Subcutaneous abdominal adipose tissue (tissue), 5 donors: ENCODE data around the gene ARNT2.

ENCODE experiments used
- H3K27ac ChIP-seq: one replicate; pipeline ENCODE4 v1.7.0; 2013; ENCODE audit warnings: low read depth, mild to moderate bottlenecking, inconsistent platforms, low read length, moderate library complexity
- H3K27me3 ChIP-seq, 5 donors: one replicate each; pipeline ENCODE4 v1.7.0; 2013; ENCODE audit warnings: low read length in 5 of 5, inconsistent platforms in 1 of 5; ENCODE audit not compliant: control insufficient read depth in 5 of 5, insufficient read depth in 4 of 5
- H3K36me3 ChIP-seq, 5 donors: one replicate each; pipeline ENCODE4 v1.7.0; 2013; ENCODE audit warnings: low read length in 5 of 5; ENCODE audit not compliant: control insufficient read depth in 5 of 5, insufficient read depth in 5 of 5
- H3K4me1 ChIP-seq, 5 donors: one replicate each; pipeline ENCODE4 v1.7.0; 2013; ENCODE audit warnings: low read length in 5 of 5, mild to moderate bottlenecking in 3 of 5, moderate library complexity in 1 of 5; ENCODE audit not compliant: control insufficient read depth in 5 of 5, insufficient read depth in 5 of 5
- H3K4me3 ChIP-seq, 5 donors: one replicate each; pipeline ENCODE4 v1.7.0; 2013; ENCODE audit warnings: low read length in 5 of 5, low read depth in 1 of 5
- H3K9ac ChIP-seq, 5 donors: one replicate each; pipeline ENCODE4 v1.7.0; 2013; ENCODE audit warnings: low read length in 5 of 5, mild to moderate bottlenecking in 4 of 5, moderate library complexity in 3 of 5
- H3K9me3 ChIP-seq, 5 donors: one replicate each; pipeline ENCODE4 v1.7.0; 2013; ENCODE audit warnings: low read length in 5 of 5; ENCODE audit not compliant: control insufficient read depth in 5 of 5
- donor health status: healthy.
- donor health status: healthy.
- donor health status: healthy.
- donor health status: healthy.
- donor health status: healthy.

Gene ARNT2

GRCh38 chr15:80423215-80423614 lies 19.0 kb downstream of the ARNT2 start:
- Histone ChIP-seq H3K27me3 (peaks cover 3 to 7% (median 4%) of the 10 kb centered on the region in 5 donors), H3K4me3 (no peak overlapping the region), H3K36me3 (no peaks in the 10 kb centered on the region), H3K9ac (no peak overlapping the region), H3K9me3 (no peaks in the 10 kb centered on the region), H3K4me1 (no peaks in the 10 kb centered on the region), H3K27ac (no peak overlapping the region)

- peaks cover 0 to 3% (median under 1%) of the 10 kb centered on the region in 5 donors for H3K27me3 ChIP-seq
- no peak overlapping the region for H3K4me3 ChIP-seq
- H3K27ac ChIP-seq: no peak overlapping the region
- H3K36me3 ChIP-seq: no peaks in the 10 kb centered on the region
- no peaks in the 10 kb centered on the region for H3K4me1 ChIP-seq
- no peak overlapping the region for H3K9ac ChIP-seq
- H3K9me3 ChIP-seq: no peaks in the 10 kb centered on the region
These were observed 20.2 kb downstream of the ARNT2 start for GRCh38 chr15:80424381-80424780.

- Histone ChIP-seq H3K4me1 (no peaks in the 10 kb centered on the region), H3K9ac (no peak overlapping the region), H3K4me3 (no peak overlapping the region), H3K27me3 (peaks cover under 1 to 10% (median 3%) of the 10 kb centered on the region in 5 donors), H3K9me3 (no peaks in the 10 kb centered on the region), H3K36me3 (no peaks in the 10 kb centered on the region), H3K27ac (no peak overlapping the region)
These were observed 22.1 kb downstream of the ARNT2 start for GRCh38 chr15:80426316-80426715.

- Histone ChIP-seq H3K4me1 (no peaks in the 10 kb centered on the region), H3K27ac (no peak overlapping the region), H3K9me3 (no peaks in the 10 kb centered on the region), H3K9ac (no peak overlapping the region), H3K27me3 (peaks cover 3 to 12% (median 4%) of the 10 kb centered on the region in 5 donors), H3K4me3 (no peak overlapping the region), H3K36me3 (no peaks in the 10 kb centered on the region)
These were observed 25.8 kb downstream of the ARNT2 start for GRCh38 chr15:80429964-80430363.

- H3K9ac ChIP-seq: no peak overlapping the region
- H3K9me3 ChIP-seq: no peaks in the 10 kb centered on the region
- no peaks in the 10 kb centered on the region for H3K36me3 ChIP-seq
- H3K27ac ChIP-seq: no peak overlapping the region
- no peak overlapping the region for H3K4me3 ChIP-seq
- H3K4me1 ChIP-seq: no peaks in the 10 kb centered on the region
- H3K27me3 ChIP-seq: peaks cover 0 to 24% (median 8%) of the 10 kb centered on the region in 5 donors
These were observed 27.6 kb downstream of the ARNT2 start for GRCh38 chr15:80431635-80432344.

DNA sequence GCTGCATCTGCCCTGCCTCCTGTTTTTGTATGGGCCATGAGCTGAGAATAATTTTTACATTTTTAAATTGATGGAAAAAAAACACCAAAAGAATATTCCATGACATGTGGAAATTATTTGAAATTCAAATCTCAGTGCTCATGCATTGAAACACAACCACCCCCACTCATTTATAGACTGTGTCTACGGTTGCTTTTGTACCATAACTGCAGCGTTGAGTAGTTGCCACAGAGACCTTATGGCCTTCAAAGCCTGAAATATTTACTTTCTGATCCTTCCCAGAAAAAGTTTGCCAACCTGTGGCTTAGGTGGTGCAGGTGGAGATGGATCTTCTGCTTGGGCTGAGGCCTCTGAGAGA lies 28.1 kb downstream of the ARNT2 start:
- Histone ChIP-seq H3K9ac (no peak overlapping the region), H3K9me3 (no peaks in the 10 kb centered on the region), H3K36me3 (no peaks in the 10 kb centered on the region), H3K27me3 (peaks cover 0 to 24% (median 8%) of the 10 kb centered on the region in 5 donors), H3K4me3 (no peak overlapping the region), H3K27ac (no peak overlapping the region), H3K4me1 (no peaks in the 10 kb centered on the region)

DNA sequence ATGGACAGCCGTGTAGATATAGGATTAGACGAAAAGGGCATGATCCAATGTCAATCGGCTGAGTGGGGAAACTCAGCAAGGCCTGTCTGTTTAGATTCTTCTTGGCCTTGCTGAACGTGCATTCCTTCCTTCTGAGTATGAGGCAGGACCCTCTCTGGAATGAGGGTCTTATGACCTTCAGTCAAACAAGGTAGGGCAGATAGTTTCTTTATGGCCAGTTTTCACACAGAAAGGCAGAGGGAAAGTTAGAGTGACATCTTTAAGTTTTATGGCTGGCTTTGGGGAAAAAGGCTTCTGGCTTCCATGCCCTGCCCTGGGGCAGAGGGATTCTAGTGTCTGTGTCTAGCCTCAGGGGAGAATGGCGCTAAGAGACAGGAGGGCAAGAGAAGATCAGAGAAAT lies 29.7 kb downstream of the ARNT2 start:
- no peak overlapping the region for H3K27ac ChIP-seq
- H3K36me3 ChIP-seq: no peaks in the 10 kb centered on the region
- no peak overlapping the region for H3K4me3 ChIP-seq
- H3K9me3 ChIP-seq: no peaks in the 10 kb centered on the region
- H3K4me1 ChIP-seq: no peaks in the 10 kb centered on the region
- H3K27me3 ChIP-seq: peaks cover 0 to 24% (median 8%) of the 10 kb centered on the region in 5 donors
- no peak overlapping the region for H3K9ac ChIP-seq

DNA sequence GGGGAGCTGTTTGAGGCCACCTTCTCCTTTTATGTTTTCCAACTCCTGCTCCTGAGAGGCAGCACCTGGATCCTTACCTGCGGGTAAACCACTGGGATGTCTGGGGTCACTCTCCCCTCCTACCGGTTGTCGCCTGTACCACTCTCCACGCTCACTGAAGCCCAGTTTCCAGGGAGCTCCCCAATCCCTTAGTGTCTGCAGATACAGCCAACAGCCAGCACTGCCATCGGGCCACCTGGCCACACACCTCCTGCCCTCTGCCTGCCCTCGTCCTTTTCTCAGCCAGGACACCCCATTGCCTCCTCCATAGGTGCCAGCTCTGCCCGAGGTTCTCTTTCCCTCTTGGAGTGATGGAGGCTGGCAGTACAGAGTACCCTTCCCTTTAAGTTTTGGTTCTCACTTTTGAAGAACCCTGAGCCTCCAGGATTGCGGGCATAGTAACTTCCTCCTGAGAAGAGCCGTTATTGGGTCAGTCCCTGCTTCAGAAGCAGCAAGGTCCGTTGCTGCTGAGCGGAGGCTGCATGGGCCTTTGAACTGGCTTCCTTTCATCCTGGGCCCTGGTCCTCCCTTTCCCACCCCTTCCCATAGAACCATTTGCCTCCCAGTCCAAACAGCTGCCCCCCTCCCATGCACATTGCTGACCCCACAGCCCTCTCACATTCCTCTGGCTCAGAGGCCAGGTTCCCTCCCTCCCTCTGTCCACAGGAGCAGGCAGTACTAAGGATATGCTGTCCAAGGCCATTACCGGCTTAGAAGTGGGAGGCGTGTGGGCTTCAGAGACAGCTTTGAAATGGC lies 30.9 kb downstream of the ARNT2 start:
- H3K4me3 ChIP-seq: no peak overlapping the region
- H3K27ac ChIP-seq: no peak overlapping the region
- peaks cover under 1 to 26% (median 8%) of the 10 kb centered on the region in 5 donors for H3K27me3 ChIP-seq
- no peak overlapping the region for H3K9ac ChIP-seq
- no peaks in the 10 kb centered on the region for H3K9me3 ChIP-seq
- no peaks in the 10 kb centered on the region for H3K4me1 ChIP-seq
- H3K36me3 ChIP-seq: no peaks in the 10 kb centered on the region

GRCh38 chr15:80436511-80437307 lies 32.5 kb downstream of the ARNT2 start:
- Histone ChIP-seq H3K9ac (no peak overlapping the region), H3K9me3 (no peaks in the 10 kb centered on the region), H3K27ac (no peak overlapping the region)

More at GRCh38 chr15:80436511-80437307, 32.5 kb downstream of the ARNT2 start:
- H3K27me3 ChIP-seq: peaks cover 6 to 21% (median 11%) of the 10 kb centered on the region in 5 donors
- no peaks in the 10 kb centered on the region for H3K4me1 ChIP-seq
- no peaks in the 10 kb centered on the region for H3K36me3 ChIP-seq
- H3K4me3 ChIP-seq: no peak overlapping the region
